WI38 (cell line): ENCODE measurements around the gene ATE1.

ENCODE experiments used
- H3K4me3 ChIP-seq: 2 replicates; pipeline ENCODE4 v1.5.1; 2011; ENCODE audit warnings: low read depth, mild to moderate bottlenecking, control low read depth, low read length
- CTCF ChIP-seq: IDR thresholded peaks from 2 replicates; pipeline ENCODE4 v1.5.1; 2012; ENCODE audit warnings: low read depth, mild to moderate bottlenecking, control low read depth, low read length

ATE1 gene

GRCh38 chr10:121864653-121865052 lies 63.2 kb downstream of the ATE1 start:
- no peak for TF ChIP-seq CTCF
- H3K4me3 ChIP-seq = no peak overlapping the region

- no peak for TF ChIP-seq CTCF
- no peak overlapping the region for H3K4me3 ChIP-seq
These were observed 63.7 kb downstream of the ATE1 start for GRCh38 chr10:121864168-121864567.

GRCh38 chr10:121862649-121863048 lies 65.2 kb downstream of the ATE1 start:
- H3K4me3 ChIP-seq = no peak overlapping the region
- TF ChIP-seq CTCF = no peak

GRCh38 chr10:121862042-121862441 lies 65.8 kb downstream of the ATE1 start:
- no peak overlapping the region for H3K4me3 ChIP-seq
- no peak for TF ChIP-seq CTCF

GRCh38 chr10:121860810-121861209 lies 67.0 kb downstream of the ATE1 start:
- TF ChIP-seq CTCF = no peak
- H3K4me3 ChIP-seq = no peak overlapping the region

GRCh38 chr10:121854809-121855445 lies 72.9 kb downstream of the ATE1 start:
- H3K4me3 ChIP-seq = no peak overlapping the region
- TF ChIP-seq CTCF = no peak

GRCh38 chr10:121853950-121854349 lies 73.9 kb downstream of the ATE1 start:
- no peak for TF ChIP-seq CTCF
- H3K4me3 ChIP-seq = no peak overlapping the region
